Spleen (tissue), 7 donors: ENCODE results near the gene AHDC1.

Experiments
- POLR2AphosphoS5 ChIP-seq, 3 donors: sonication (generic); formaldehyde crosslinking; IDR thresholded peaks; one replicate each; pipeline ENCODE4 v1.5.1; 2017; ENCODE audit warnings: antibody characterized with exemption in 3 of 3
- TF ChIP-seq, protein P1 (sequence below), 11 experiments: fragments of 200-600 bp in 7 of 11; fragments of 450-650 bp in 4 of 11; sonication (generic) in 4 of 11; IDR thresholded peaks in 8 of 11; conservative IDR thresholded peaks in 3 of 11; 1 replicate in 7 of 11; 2 replicates in 4 of 11; pipeline versions ENCODE4 v1.4.0 to v1.8.0; 2016 to 2021; ENCODE audit warnings: antibody characterized with exemption in 11 of 11, inconsistent platforms in 4 of 11, mild to moderate bottlenecking in 1 of 11
- donor health status: DM: no; HTN: no; CAD: no; lungs with moderate emphysema.
- donor health status: DM: no; HTN: no; CAD: no.
- donor health status: DM: no; HTN: no; CAD: no.

DNA sequence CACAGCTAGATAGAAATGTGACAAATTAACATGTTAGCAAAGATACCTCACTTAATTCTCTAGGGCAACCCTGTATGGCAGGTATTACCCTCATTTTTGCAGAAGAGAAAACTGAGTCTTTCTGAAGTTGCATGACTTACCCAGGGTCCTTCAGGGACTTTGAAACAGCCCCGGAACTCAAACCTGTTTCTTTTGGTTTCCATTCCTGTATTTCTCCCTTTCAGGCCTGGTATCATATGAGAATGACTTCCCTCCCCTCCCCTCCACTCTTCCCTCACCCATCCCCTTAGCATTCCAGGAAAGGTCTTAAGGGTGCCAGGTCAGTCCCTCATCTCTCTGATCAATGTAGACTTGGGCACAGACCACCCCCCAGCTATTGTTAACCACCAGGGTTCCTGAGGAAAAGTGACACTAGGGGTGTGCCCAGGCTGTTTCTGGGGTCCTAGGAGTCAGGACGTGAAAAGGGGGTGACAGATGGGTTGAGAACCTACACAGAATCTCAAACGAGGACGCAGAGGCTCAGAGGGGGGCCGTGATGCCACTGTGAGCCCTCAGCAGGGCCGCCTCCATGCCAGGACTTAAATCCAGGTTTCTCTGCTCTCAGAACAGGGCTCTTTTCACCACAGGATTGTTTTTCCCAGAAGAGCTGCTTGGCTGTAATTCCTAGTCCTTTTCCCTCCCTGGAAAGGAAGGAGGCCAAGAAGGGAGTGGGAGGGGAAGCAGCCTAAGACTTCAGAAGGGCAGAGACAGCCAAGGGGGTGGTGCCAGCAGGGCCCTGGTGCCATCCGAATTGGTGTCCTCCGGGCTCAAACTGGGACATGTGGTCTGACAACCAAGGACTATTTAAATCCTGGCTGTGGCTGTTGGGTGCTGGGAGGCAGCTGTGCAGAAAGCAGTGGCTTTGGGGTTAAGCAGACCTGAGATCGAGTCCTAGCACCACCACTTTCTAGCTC, 111.9 kb downstream of the AHDC1 start:
- TF ChIP-seq, protein P1, sequence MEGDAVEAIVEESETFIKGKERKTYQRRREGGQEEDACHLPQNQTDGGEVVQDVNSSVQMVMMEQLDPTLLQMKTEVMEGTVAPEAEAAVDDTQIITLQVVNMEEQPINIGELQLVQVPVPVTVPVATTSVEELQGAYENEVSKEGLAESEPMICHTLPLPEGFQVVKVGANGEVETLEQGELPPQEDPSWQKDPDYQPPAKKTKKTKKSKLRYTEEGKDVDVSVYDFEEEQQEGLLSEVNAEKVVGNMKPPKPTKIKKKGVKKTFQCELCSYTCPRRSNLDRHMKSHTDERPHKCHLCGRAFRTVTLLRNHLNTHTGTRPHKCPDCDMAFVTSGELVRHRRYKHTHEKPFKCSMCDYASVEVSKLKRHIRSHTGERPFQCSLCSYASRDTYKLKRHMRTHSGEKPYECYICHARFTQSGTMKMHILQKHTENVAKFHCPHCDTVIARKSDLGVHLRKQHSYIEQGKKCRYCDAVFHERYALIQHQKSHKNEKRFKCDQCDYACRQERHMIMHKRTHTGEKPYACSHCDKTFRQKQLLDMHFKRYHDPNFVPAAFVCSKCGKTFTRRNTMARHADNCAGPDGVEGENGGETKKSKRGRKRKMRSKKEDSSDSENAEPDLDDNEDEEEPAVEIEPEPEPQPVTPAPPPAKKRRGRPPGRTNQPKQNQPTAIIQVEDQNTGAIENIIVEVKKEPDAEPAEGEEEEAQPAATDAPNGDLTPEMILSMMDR (IDR thresholded peaks at IDR 0.05 in 8 of 11, conservative IDR thresholded peaks at IDR 0.05 in 3 of 11) = no peak
- TF ChIP-seq POLR2AphosphoS5 (IDR thresholded peaks at IDR 0.05) = no peak
